ENCODE measurements around the gene PPM1J.

Gene PPM1J

GRCh38 chr1:112701227-112702066, 13.7 kb downstream of the PPM1J start:
- no peak for TF ChIP-seq CTCF (conservative IDR thresholded peaks at IDR 0.05)
- no peak for TF ChIP-seq ZFX (IDR thresholded peaks at IDR 0.05)
- peak overlapping the region; percentile 68 for H3K27ac ChIP-seq

GRCh38 chr1:112700290-112701226, 14.6 kb downstream of the PPM1J start:
- TF ChIP-seq ZFX (IDR thresholded peaks at IDR 0.05) (no peak), CTCF (conservative IDR thresholded peaks at IDR 0.05) (no peak)
- H3K27ac ChIP-seq: peak overlapping the region; percentile 68

GRCh38 chr1:112699425-112700144, 15.5 kb downstream of the PPM1J start:
- H3K27ac ChIP-seq: peak overlapping the region; percentile 68
- TF ChIP-seq ZFX (IDR thresholded peaks at IDR 0.05): 0 out of 2 replicates have a peak, but pooled peaks have one; percentile 20
- TF ChIP-seq CTCF (conservative IDR thresholded peaks at IDR 0.05): no peak

- H3K27ac ChIP-seq: peak overlapping the region; percentile 68
Measured at GRCh38 chr1:112698366-112699310, 16.5 kb downstream of the PPM1J start.

GRCh38 chr1:112697781-112698201, 17.3 kb downstream of the PPM1J start:
- peak overlapping the region; percentile 68 for H3K27ac ChIP-seq
- TF ChIP-seq ZFX (IDR thresholded peaks at IDR 0.05) (no peak), CTCF (conservative IDR thresholded peaks at IDR 0.05) (no peak)

More at GRCh38 chr1:112698366-112699310, 16.5 kb downstream of the PPM1J start:
- TF ChIP-seq ZFX (IDR thresholded peaks at IDR 0.05) (no peak), CTCF (conservative IDR thresholded peaks at IDR 0.05) (no peak)

GRCh38 chr1:112696578-112697314, 18.4 kb downstream of the PPM1J start:
- H3K27ac ChIP-seq: no peak overlapping the region
- TF ChIP-seq CTCF (conservative IDR thresholded peaks at IDR 0.05) (no peak), ZFX (IDR thresholded peaks at IDR 0.05) (no peak)
